HepG2 (cell line): ENCODE measurements around the gene TRIM15. TPM values are rescaled to one million over a fixed set of nuclear protein-coding genes. Genes with fewer than 3 reads are reported as not detected.

Experiments used
- CC2D1A ChIP-seq: sonication (generic); formaldehyde crosslinking; IDR thresholded peaks from 2 replicates; pipeline ENCODE4 v1.8.1; 2023; ENCODE audit warnings: mild to moderate bottlenecking, missing genetic modification reagents
- DDIT3 ChIP-seq: sonication (generic); formaldehyde crosslinking; IDR thresholded peaks from 2 replicates; pipeline ENCODE4 v1.4.0; 2020; ENCODE audit warnings: mild to moderate bottlenecking, missing genetic modification reagents
- EZH2 ChIP-seq: conservative IDR thresholded peaks from 2 replicates; pipeline ENCODE4 v1.6.1; 2012; ENCODE audit warnings: mild to moderate bottlenecking, low read depth, low read length, moderate library complexity
- FOXK2 ChIP-seq: fragments of 450-650 bp; IDR thresholded peaks from 2 replicates; pipeline ENCODE4 v1.6.1; 2016
- JUNB ChIP-seq: sonication (generic); formaldehyde crosslinking; IDR thresholded peaks from 2 replicates; pipeline ENCODE4 v1.8.0; 2022; ENCODE audit warnings: missing genetic modification reagents, mild to moderate bottlenecking, borderline replicate concordance
- KLF16 ChIP-seq, 2 experiments: sonication (generic) in 1 of 2; formaldehyde crosslinking in 1 of 2; IDR thresholded peaks; 2 replicates each; pipeline versions ENCODE4 v1.6.1 to v1.8.0; 2016 to 2023; ENCODE audit warnings: missing genetic modification reagents in 2 of 2, missing compliant biosample characterization in 1 of 2
- NFE2L1 ChIP-seq: sonication (generic); formaldehyde crosslinking; IDR thresholded peaks from 2 replicates; pipeline ENCODE4 v1.4.0; 2020; ENCODE audit warnings: missing genetic modification reagents, mild to moderate bottlenecking, borderline replicate concordance
- RELA ChIP-seq: sonication (generic); formaldehyde crosslinking; IDR thresholded peaks from 2 replicates; pipeline ENCODE4 v1.4.0; 2020; ENCODE audit warnings: missing genetic modification reagents
- REPIN1 ChIP-seq: sonication (generic); formaldehyde crosslinking; IDR thresholded peaks from 2 replicates; pipeline ENCODE4 v1.8.0; 2022; ENCODE audit warnings: missing genetic modification reagents, low read depth, mild to moderate bottlenecking, borderline replicate concordance
- SIN3A ChIP-seq: IDR thresholded peaks from 2 replicates; pipeline ENCODE4 v1.6.1; 2011; ENCODE audit warnings: low read depth, mild to moderate bottlenecking, control low read depth, low read length, borderline replicate concordance
- SP140L ChIP-seq: sonication (generic); formaldehyde crosslinking; IDR thresholded peaks from 2 replicates; pipeline ENCODE4 v1.4.0; 2020; ENCODE audit warnings: missing genetic modification reagents, borderline replicate concordance
- SRSF1 ChIP-seq: fragments of 200-400 bp; formaldehyde crosslinking; optimal IDR thresholded peaks from 2 replicates; pipeline ENCODE3; 2017; ENCODE audit warnings: mild to moderate bottlenecking, low read depth, low read length, moderate library complexity
- TGIF2 ChIP-seq: IDR thresholded peaks from 2 replicates; pipeline ENCODE4 v1.6.1; 2016; ENCODE audit warnings: control low read depth, missing compliant biosample characterization
- TSC22D2 ChIP-seq: sonication (generic); formaldehyde crosslinking; IDR thresholded peaks from 2 replicates; pipeline ENCODE4 v1.5.1; 2020; ENCODE audit warnings: missing genetic modification reagents, mild to moderate bottlenecking, borderline replicate concordance
- ZBTB3 ChIP-seq: sonication (generic); formaldehyde crosslinking; IDR thresholded peaks from 2 replicates; pipeline ENCODE4 v1.4.0; 2020; ENCODE audit warnings: low read depth, mild to moderate bottlenecking, moderate library complexity, missing genetic modification reagents, borderline replicate concordance
- ZC3H4 ChIP-seq: sonication (generic); formaldehyde crosslinking; IDR thresholded peaks from 2 replicates; pipeline ENCODE4 v1.4.0; 2020; ENCODE audit warnings: missing genetic modification reagents, borderline replicate concordance
- ZFP90 ChIP-seq: sonication (generic); formaldehyde crosslinking; IDR thresholded peaks from 2 replicates; pipeline ENCODE4 v1.8.0; 2022; ENCODE audit warnings: missing genetic modification reagents, mild to moderate bottlenecking, inconsistent platforms, borderline replicate concordance
- ZFX ChIP-seq: sonication (generic); formaldehyde crosslinking; IDR thresholded peaks from 2 replicates; pipeline ENCODE4 v1.4.0; 2020; ENCODE audit warnings: mild to moderate bottlenecking, low read depth, missing genetic modification reagents, moderate library complexity
- ZNF136 ChIP-seq: sonication (generic); formaldehyde crosslinking; IDR thresholded peaks from 2 replicates; pipeline ENCODE4 v1.8.1; 2022; ENCODE audit warnings: low read depth, mild to moderate bottlenecking, moderate library complexity, missing genetic modification reagents
- ZNF24 ChIP-seq: fragments of 450-650 bp; IDR thresholded peaks from 2 replicates; pipeline ENCODE4 v1.6.1; 2017; ENCODE audit warnings: antibody characterized with exemption, mild to moderate bottlenecking
- polyA plus RNA-seq, 8 experiments: library from polyadenylated mRNA; depleted of rRNA in 3 of 8; stranded (reverse) in 7 of 8; unstranded in 1 of 8; fragments of >200 nt; fragmentation: Illumina TruSeq in 4 of 8; extraction: Trizol in 4 of 8; gene quantifications; 2 replicates each; pipeline versions ENCODE4 v1.2.1 to v1.2.3, GENCODE V29; 2011 to 2016; ENCODE audit warnings: low read depth in 4 of 8, missing spikeins in 1 of 8, mixed read lengths in 1 of 8; ENCODE audit not compliant: insufficient read depth in 1 of 8
- total RNA-seq, 5 experiments: library from RNA; depleted of rRNA; stranded (reverse); fragments of >200 nt; fragmentation: Illumina TruSeq; extraction: Trizol; gene quantifications; 2 replicates each; pipeline ENCODE4 v1.2.3, GENCODE V29; 2016; ENCODE audit warnings: low read depth in 1 of 5
- TF ChIP-seq, protein P1 (sequence below): sonication (generic); formaldehyde crosslinking; IDR thresholded peaks from one replicate; pipeline ENCODE4 v1.5.1; 2020; ENCODE audit warnings: mild to moderate bottlenecking, missing genetic modification reagents; ENCODE audit errors: not compliant biosample characterization

Gene TRIM15
- total and polyA plus RNA-seq, 2 of the 13 experiments (the other 11 are each of a cell fraction or from before 2014, with no cell fraction given): 35.1 to 38.2 TPM

DNA sequence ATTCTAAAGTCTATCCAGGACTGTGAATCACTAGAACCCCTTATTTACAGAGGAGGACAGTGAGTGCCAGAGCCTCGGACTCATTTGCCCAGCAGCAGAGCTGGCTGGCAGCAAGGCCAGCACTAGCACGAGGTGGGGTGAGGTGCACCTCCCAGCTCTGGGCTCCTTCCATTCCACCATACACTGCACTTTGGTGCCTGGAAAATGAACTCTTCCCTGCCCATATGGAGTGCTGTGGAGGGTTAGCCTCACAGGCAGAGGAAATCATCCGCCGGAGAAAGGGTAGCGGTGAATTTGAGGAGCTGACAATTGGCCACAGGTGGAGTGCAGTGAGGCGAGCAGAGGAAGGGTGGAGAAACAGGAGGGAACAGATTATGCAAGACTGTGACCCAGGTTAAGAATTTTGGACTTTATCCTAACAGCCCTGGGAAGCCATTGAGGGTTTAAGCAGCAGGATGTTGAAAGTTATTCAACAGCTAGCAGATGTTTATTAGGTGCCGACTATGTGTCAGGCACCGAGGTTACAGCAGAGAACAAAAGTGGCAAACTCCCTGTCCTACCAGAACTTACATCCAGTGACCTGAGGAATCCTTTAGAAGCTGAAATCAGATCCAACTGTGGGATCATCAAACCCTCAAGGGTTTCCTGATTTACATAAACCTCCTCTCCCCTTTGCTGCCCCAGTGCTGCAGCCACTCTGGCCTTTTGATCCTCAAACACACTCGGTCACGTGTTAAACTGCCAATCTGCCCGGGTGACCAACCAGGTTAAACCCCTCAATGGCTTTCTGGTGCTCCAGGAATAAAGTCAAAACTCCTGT lies 43.7 kb downstream of the TRIM15 start (continued):
- TF ChIP-seq DDIT3 (CRISPR knock-in tag) (peak; percentile 71; the same call in 1 of the 2 replicates), CC2D1A (CRISPR knock-in tag) (no peak; the same call in 1 of the 2 replicates), ZC3H4 (CRISPR knock-in tag) (no peak; the same call in none of the 2 replicates), KLF16 (CRISPR knock-in tag; IDR thresholded peaks at IDR 0.05) (peak in 1 of 2 experiments; percentile 70; a peak in 2 of 4 replicates), ZBTB3 (CRISPR knock-in tag) (peak; percentile 76; the same call in 1 of the 2 replicates), NFE2L1 (CRISPR knock-in tag) (no peak), SP140L (no peak; the same call in 1 of the 2 replicates), ZNF24 (no peak), ZFX (CRISPR knock-in tag) (no peak; the same call in none of the 2 replicates), SRSF1 (no peak), EZH2 (no peak), JUNB (CRISPR knock-in tag) (peak; percentile 46; the same call in 1 of the 2 replicates), ZFP90 (peak; percentile 52; the same call in 1 of the 2 replicates), ZNF136 (CRISPR knock-in tag) (peak; percentile 80; the same call in 1 of the 2 replicates), REPIN1 (CRISPR knock-in tag) (peak; percentile 81), TSC22D2 (CRISPR knock-in tag) (no peak), TGIF2 (CRISPR knock-in tag) (peak; percentile 53), SIN3A (no peak), FOXK2 (peak; percentile 38; the same call in 1 of the 2 replicates), RELA (CRISPR knock-in tag) (no peak)
- TF ChIP-seq, protein P1, sequence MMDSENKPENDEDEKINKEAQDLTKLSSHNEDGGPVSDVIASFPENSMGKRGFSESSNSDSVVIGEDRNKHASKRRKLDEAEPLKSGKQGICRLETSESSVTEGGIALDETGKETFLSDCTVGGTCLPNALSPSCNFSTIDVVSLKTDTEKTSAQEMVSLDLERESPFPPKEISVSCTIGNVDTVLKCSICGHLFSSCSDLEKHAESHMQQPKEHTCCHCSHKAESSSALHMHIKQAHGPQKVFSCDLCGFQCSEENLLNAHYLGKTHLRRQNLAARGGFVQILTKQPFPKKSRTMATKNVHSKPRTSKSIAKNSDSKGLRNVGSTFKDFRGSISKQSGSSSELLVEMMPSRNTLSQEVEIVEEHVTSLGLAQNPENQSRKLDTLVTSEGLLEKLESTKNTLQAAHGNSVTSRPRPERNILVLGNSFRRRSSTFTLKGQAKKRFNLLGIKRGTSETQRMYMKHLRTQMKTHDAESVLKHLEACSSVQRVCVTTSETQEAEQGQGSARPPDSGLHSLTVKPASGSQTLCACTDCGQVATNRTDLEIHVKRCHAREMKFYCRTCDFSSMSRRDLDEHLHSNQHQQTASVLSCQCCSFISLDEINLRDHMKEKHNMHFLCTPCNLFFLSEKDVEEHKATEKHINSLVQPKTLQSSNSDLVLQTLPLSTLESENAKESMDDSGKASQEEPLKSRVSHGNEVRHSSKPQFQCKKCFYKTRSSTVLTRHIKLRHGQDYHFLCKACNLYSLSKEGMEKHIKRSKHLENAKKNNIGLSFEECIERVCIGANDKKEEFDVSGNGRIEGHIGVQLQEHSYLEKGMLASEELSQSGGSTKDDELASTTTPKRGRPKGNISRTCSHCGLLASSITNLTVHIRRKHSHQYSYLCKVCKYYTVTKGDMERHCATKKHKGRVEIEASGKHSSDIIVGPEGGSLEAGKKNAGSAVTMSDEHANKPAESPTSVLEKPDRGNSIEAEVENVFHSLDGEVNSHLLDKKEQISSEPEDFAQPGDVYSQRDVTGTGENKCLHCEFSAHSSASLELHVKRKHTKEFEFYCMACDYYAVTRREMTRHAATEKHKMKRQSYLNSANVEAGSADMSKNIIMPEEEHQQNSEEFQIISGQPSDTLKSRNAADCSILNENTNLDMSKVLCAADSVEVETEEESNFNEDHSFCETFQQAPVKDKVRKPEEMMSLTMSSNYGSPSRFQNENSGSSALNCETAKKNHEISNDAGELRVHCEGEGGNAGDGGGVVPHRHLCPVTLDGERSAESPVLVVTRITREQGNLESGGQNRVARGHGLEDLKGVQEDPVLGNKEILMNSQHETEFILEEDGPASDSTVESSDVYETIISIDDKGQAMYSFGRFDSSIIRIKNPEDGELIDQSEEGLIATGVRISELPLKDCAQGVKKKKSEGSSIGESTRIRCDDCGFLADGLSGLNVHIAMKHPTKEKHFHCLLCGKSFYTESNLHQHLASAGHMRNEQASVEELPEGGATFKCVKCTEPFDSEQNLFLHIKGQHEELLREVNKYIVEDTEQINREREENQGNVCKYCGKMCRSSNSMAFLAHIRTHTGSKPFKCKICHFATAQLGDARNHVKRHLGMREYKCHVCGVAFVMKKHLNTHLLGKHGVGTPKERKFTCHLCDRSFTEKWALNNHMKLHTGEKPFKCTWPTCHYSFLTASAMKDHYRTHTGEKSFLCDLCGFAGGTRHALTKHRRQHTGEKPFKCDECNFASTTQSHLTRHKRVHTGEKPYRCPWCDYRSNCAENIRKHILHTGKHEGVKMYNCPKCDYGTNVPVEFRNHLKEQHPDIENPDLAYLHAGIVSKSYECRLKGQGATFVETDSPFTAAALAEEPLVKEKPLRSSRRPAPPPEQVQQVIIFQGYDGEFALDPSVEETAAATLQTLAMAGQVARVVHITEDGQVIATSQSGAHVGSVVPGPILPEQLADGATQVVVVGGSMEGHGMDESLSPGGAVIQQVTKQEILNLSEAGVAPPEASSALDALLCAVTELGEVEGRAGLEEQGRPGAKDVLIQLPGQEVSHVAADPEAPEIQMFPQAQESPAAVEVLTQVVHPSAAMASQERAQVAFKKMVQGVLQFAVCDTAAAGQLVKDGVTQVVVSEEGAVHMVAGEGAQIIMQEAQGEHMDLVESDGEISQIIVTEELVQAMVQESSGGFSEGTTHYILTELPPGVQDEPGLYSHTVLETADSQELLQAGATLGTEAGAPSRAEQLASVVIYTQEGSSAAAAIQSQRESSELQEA (CRISPR knock-in tag): no peak
